AG09319 (cell line): ENCODE results near the gene EVI2A.
"Not testable (repeated sequence)": the region's sequence is repeated elsewhere in the genome, so short reads cannot be mapped to it uniquely, and the experiment has no call there.

ENCODE experiments used
- DNase-seq: peaks from one replicate; pipeline ENCODE4 v3.0.0-alpha.2; 2010; ENCODE audit warnings: low read depth; ENCODE audit errors: extremely low read depth
- TF ChIP-seq, protein P1 (sequence below): IDR thresholded peaks from 2 replicates; pipeline ENCODE4 v1.5.1; 2011; ENCODE audit warnings: low read depth, mild to moderate bottlenecking, inconsistent platforms, low read length, moderate library complexity

Gene EVI2A

DNA sequence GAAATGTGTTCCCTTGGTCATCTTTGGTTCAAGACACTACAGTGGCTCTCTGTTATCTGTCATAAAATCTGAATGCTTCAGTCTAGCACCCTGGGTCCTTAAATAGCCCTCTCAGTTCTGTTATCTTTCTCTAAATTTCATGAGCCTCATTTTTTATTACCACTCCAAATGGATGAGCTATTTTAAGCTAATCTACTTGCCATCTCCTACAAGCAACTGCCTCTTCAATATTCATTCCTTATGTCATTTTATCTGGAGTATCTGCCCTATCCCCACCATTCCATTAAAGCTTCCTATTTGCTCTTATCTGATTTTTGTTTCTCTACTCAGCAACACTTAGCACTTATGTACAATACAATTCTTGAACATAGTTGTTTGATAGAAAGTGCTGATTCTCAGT, 28.0 kb upstream of the EVI2A start:
- no peak for DNase-seq
- TF ChIP-seq, protein P1, sequence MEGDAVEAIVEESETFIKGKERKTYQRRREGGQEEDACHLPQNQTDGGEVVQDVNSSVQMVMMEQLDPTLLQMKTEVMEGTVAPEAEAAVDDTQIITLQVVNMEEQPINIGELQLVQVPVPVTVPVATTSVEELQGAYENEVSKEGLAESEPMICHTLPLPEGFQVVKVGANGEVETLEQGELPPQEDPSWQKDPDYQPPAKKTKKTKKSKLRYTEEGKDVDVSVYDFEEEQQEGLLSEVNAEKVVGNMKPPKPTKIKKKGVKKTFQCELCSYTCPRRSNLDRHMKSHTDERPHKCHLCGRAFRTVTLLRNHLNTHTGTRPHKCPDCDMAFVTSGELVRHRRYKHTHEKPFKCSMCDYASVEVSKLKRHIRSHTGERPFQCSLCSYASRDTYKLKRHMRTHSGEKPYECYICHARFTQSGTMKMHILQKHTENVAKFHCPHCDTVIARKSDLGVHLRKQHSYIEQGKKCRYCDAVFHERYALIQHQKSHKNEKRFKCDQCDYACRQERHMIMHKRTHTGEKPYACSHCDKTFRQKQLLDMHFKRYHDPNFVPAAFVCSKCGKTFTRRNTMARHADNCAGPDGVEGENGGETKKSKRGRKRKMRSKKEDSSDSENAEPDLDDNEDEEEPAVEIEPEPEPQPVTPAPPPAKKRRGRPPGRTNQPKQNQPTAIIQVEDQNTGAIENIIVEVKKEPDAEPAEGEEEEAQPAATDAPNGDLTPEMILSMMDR, result no peak

DNA sequence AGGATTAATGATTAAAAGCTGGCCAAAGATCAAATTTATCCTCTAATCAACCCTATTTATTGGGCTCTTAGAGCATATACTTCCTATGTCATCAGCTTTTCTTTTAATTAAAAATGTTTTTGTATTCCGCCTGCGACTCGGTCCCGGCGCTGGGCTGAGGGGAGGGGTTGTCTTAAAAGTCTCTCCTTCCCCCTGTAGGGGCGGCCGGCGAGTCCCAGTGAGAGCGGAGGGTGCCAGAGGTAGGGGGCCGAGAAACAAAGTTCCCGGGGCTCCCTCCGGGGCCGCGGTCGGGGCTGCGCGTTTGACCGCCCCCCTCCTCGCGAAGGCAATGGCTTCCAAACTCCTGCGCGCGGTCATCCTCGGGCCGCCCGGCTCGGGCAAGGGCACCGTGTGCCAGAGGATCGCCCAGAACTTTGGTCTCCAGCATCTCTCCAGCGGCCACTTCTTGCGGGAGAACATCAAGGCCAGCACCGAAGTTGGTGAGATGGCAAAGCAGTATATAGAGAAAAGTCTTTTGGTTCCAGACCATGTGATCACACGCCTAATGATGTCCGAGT, 23.8 kb upstream of the EVI2A start:
- not testable (repeated sequence) for DNase-seq

DNA sequence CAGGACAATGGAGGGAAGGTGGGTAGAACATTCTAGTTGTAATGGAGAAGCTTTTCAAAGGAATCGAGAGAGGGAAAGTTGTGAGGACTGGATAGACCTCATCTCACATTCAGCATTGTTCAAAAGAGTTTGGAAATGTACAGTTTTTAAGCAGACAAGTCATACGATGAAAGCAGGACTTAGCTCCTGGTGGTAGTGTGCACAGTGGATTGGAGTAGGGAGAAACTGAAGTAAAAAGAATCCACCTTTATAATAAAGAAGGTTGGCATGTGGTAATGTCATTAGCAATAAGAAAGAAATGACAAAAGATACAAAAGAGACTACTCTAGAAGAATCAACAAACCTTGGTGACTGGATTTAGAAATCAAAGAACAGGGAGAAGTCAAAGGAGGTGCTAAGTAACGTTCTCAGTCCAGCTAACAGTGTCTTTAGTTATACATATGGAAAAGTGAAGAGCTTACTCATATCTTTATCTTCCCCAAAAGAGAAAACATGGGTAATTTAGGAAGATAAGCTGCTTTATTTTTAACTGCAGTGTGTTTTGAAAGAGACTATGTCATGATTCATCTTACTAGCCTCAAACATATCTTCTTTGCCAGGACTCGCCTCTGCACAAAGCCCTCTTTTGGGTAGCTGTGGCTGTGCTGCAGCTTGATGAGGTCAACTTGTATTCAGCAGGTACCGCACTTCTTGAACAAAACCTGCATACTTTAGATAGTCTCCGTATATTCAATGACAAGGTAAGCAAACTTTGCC, 18.7 kb upstream of the EVI2A start:
- DNase-seq, result no peak
- TF ChIP-seq, protein P1, result no peak

DNA sequence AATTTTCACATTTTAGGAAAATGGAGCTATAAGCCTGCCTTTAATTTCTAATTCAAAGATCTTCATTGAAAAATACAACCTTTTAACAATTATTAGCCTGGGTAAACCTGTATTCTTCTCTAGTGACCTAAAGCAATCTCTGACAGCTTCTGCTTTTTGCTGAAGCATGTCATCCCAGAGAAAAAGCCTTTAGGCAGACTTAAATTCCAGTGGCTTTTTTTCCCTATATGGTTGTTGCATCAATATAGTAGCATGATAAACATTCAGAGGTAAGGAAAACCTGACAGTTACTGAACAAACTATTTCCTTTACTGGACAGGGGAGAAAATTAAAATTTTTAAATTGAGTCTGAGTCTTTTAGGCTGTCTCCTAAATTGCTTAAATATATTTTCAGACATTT, 7.8 kb upstream of the EVI2A start:
- TF ChIP-seq, protein P1, result no peak
- DNase-seq, result no peak

DNA sequence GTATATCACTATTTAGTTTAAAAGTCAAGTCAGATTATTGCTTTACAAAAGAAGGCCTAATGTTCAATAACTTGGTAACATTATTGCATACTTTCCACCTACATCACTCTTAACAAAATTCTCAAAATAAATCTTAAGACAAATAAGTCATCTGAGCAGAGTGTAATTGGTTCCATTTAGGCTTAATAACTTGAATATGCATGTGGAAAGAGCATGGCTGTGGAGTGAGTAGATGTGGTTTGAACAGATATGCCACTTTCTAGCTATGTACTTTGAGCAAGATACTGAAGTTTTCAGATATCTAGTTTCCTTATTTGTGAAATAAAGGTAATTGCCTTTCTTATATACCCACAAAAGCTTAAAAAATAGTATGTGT, 6.7 kb upstream of the EVI2A start:
- no peak for DNase-seq
- TF ChIP-seq, protein P1, result no peak

DNA sequence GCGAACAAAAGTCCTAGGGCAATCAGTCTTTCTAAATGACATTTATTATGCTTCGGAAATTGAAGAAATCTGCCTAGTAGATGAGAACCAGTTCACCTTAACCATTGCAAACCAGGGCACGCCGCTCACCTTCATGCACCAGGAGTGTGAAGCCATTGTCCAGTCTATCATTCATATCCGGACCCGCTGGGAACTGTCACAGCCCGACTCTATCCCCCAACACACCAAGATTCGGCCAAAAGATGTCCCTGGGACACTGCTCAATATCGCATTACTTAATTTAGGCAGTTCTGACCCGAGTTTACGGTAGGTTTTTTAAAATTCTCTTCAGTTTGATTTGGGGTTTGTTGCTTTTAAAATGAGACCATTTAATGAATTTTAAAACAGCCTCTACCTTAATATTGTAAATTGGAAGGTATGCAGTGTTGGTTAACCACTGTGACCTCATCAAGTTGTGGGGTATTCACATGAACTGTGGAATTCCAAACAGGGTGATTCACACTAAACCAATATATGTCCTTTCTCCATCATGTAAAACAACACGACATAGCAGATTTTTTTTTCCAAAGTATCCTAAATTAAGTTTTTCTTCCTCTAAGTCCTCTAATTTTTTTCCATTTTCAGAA, 6.2 kb upstream of the EVI2A start:
- DNase-seq, result no peak
- TF ChIP-seq, protein P1, result no peak

DNA sequence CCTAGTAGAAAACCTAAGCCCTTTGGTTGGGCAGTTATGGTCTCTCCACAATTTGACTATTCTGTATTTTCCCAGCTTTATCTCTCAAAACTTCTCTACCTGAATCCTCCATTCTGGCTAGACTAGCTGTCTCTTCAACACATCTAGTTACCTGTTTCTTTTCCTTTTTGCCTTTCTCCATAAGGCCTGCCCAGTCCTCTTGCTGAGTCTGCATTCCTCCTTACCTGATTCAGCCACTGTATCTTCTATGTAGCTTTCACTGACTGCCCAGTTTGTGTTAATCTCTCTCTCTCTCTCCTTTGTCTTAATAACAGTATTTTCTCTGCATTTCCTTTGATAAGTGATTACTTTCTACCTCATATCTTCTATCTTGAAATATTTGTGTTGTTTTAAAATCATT, 2.1 kb upstream of the EVI2A start:
- DNase-seq, result no peak
- TF ChIP-seq, protein P1, result no peak

DNA sequence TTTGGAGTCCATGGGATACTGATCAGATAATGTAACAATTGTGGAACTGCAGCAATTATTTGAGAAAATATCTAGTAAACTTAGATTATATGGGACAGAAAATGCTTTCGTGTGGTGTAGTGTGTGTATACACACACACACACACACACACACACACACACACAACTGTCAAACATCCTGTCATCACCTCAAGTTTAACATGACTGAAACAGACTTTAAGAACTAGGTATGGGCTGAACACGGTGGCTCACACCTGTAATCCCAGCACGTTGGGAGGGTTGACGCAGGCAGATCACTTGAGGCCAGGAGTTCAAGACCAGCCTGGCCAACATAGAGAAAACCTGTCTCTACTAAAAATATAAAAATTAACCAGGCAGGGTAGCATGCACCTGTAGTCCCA, 544 bp upstream of the EVI2A start:
- TF ChIP-seq, protein P1, result no peak
- DNase-seq, result no peak
